SK-N-SH (cell line): ENCODE measurements around the gene CACNA2D4. TPM values are rescaled to one million over a fixed set of nuclear protein-coding genes. Genes with fewer than 3 reads are reported as not detected.

Experiments
- CTCF ChIA-PET: fragments of 300-600, 350-600 bp; formaldehyde crosslinking; extraction: SDS; loops from one replicate; lab custom pipeline; 2021; lab: Yijun Ruan, JAX
- POLR2A ChIA-PET: fragments of 350-600 bp; sonication (Branson Sonifier 250); formaldehyde crosslinking; extraction: SDS; loops from one replicate; lab custom pipeline; 2020; ENCODE audit warnings: antibody characterized with exemption, inconsistent platforms; lab: Yijun Ruan, JAX
- DNase-seq: peaks from one replicate; pipeline ENCODE4 v3.0.0; 2012
- H2AFZ ChIP-seq: fragments of 200-600 bp; sonication (generic); 2 replicates; pipeline ENCODE4 v1.8.1; 2016; ENCODE audit warnings: antibody characterized with exemption, mild to moderate bottlenecking, low read depth
- H3F3A ChIP-seq: fragments of 200-600 bp; sonication (generic); replicated peaks from 2 replicates; pipeline ENCODE3; 2016; ENCODE audit warnings: antibody characterized with exemption, mild to moderate bottlenecking; ENCODE audit not compliant: insufficient read depth
- H3K27ac ChIP-seq, 2 experiments: fragments of 200-500 bp in 1 of 2; fragments of 200-600 bp in 1 of 2; sonication (Bioruptor generic) in 1 of 2; sonication (generic), shearing (Covaris generic) in 1 of 2; 2 replicates each; pipeline versions ENCODE4 v1.5.1 to v1.6.1; 2014 to 2016; ENCODE audit warnings: low read depth in 2 of 2, inconsistent platforms in 1 of 2, low read length in 1 of 2, mild to moderate bottlenecking in 1 of 2, mixed read lengths in 1 of 2
- H3K27me3 ChIP-seq: fragments of 200-600 bp; sonication (generic), shearing (Covaris generic); 2 replicates; pipeline ENCODE4 v1.6.1; 2016; ENCODE audit warnings: mixed run types; ENCODE audit not compliant: insufficient read depth
- H3K36me3 ChIP-seq, 2 experiments: fragments of 200-500 bp in 1 of 2; fragments of 200-600 bp in 1 of 2; sonication (Bioruptor generic) in 1 of 2; sonication (generic) in 1 of 2; replicated peaks in 1 of 2; 2 replicates each; pipeline versions ENCODE3 to v1.5.1; 2014 to 2016; ENCODE audit warnings: low read length in 1 of 2, mild to moderate bottlenecking in 1 of 2; ENCODE audit not compliant: insufficient read depth in 2 of 2, control insufficient read depth in 1 of 2
- H3K4me1 ChIP-seq, 2 experiments: fragments of 200-500 bp in 1 of 2; fragments of 200-600 bp in 1 of 2; sonication (Bioruptor generic) in 1 of 2; sonication (generic), shearing (Covaris generic) in 1 of 2; 2 replicates each; pipeline versions ENCODE4 v1.5.1 to v1.6.1; 2014 to 2016; ENCODE audit warnings: low read depth in 1 of 2, low read length in 1 of 2, mixed run types in 1 of 2; ENCODE audit not compliant: insufficient read depth in 2 of 2, control insufficient read depth in 1 of 2
- H3K4me2 ChIP-seq: fragments of 200-600 bp; sonication (generic), shearing (Covaris generic); 2 replicates; pipeline ENCODE4 v1.6.1; 2017; ENCODE audit warnings: mixed run types
- H3K4me3 ChIP-seq, 2 experiments: fragments of 200-500 bp in 1 of 2; fragments of 200-600 bp in 1 of 2; sonication (Bioruptor generic) in 1 of 2; sonication (generic), shearing (Covaris generic) in 1 of 2; 2 replicates each; pipeline versions ENCODE4 v1.5.1 to v1.8.1; 2014 to 2016; ENCODE audit warnings: low read depth in 2 of 2, inconsistent platforms in 1 of 2, low read length in 1 of 2, mild to moderate bottlenecking in 1 of 2, mixed read lengths in 1 of 2, moderate library complexity in 1 of 2
- H3K79me2 ChIP-seq: fragments of 200-600 bp; sonication (generic); 2 replicates; pipeline ENCODE4 v1.8.1; 2017; ENCODE audit warnings: mild to moderate bottlenecking; ENCODE audit not compliant: insufficient read depth
- H3K9ac ChIP-seq: fragments of 200-600 bp; sonication (generic); 2 replicates; pipeline ENCODE4 v1.6.1; 2017; ENCODE audit warnings: mixed run types
- H3K9me2 ChIP-seq: fragments of 200-600 bp; sonication (generic); 2 replicates; pipeline ENCODE4 v1.6.1; 2017; ENCODE audit warnings: mixed run types
- H3K9me3 ChIP-seq: fragments of 200-600 bp; sonication (generic); 2 replicates; pipeline ENCODE4 v1.6.1; 2017; ENCODE audit warnings: mixed run types, mild to moderate bottlenecking, moderate library complexity
- H4K20me1 ChIP-seq: fragments of 200-600 bp; sonication (generic); 2 replicates; pipeline ENCODE4 v1.6.1; 2017; ENCODE audit warnings: mild to moderate bottlenecking, mixed run types; ENCODE audit not compliant: insufficient read depth
- CTCF ChIP-seq: fragments of 200-600 bp; sonication (generic); IDR thresholded peaks from 2 replicates; pipeline ENCODE4 v1.6.1; 2017; ENCODE audit warnings: antibody characterized with exemption, mild to moderate bottlenecking, moderate library complexity
- EP300 ChIP-seq, 2 experiments: IDR thresholded peaks; 2 replicates each; pipeline versions ENCODE4 v1.4.0 to v1.6.1; 2012; ENCODE audit warnings: borderline replicate concordance in 1 of 2, low read depth in 1 of 2, low read length in 1 of 2
- FOSL2 ChIP-seq: IDR thresholded peaks from 2 replicates; pipeline ENCODE4 v1.4.0; 2012; ENCODE audit warnings: low read depth, mild to moderate bottlenecking, moderate library complexity, borderline replicate concordance
- FOXJ3 ChIP-seq: sonication (generic); formaldehyde crosslinking; IDR thresholded peaks from 2 replicates; pipeline ENCODE4 v1.5.1; 2020; ENCODE audit warnings: mild to moderate bottlenecking, missing genetic modification reagents
- GABPA ChIP-seq: IDR thresholded peaks from 2 replicates; pipeline ENCODE4 v1.4.0; 2012; ENCODE audit warnings: low read depth, mild to moderate bottlenecking
- GATA2 ChIP-seq: sonication (generic); formaldehyde crosslinking; IDR thresholded peaks from 2 replicates; pipeline ENCODE4 v1.5.0; 2020; ENCODE audit warnings: mild to moderate bottlenecking, missing genetic modification reagents
- JUND ChIP-seq: IDR thresholded peaks from 2 replicates; pipeline ENCODE4 v1.4.0; 2012
- MAX ChIP-seq: IDR thresholded peaks from 2 replicates; pipeline ENCODE4 v1.4.0; 2012; ENCODE audit warnings: low read depth
- NFIC ChIP-seq: IDR thresholded peaks from 2 replicates; pipeline ENCODE4 v1.4.0; 2012; ENCODE audit warnings: borderline replicate concordance
- NRF1 ChIP-seq: IDR thresholded peaks from 2 replicates; pipeline ENCODE4 v1.6.1; 2012; ENCODE audit warnings: low read depth, mild to moderate bottlenecking, low read length
- PBX3 ChIP-seq: IDR thresholded peaks from 2 replicates; pipeline ENCODE4; 2012
- REST ChIP-seq: IDR thresholded peaks from 2 replicates; pipeline ENCODE4 v1.6.1; 2012; ENCODE audit warnings: mild to moderate bottlenecking, low read depth, low read length, moderate library complexity
- RFX5 ChIP-seq: IDR thresholded peaks from 2 replicates; pipeline ENCODE4 v1.6.1; 2012; ENCODE audit warnings: mild to moderate bottlenecking, improper control_type of control experiment, low read length
- RXRA ChIP-seq: IDR thresholded peaks from 2 replicates; pipeline ENCODE4 v1.4.0; 2012; ENCODE audit warnings: low read depth, mild to moderate bottlenecking, borderline replicate concordance
- SIN3A ChIP-seq: IDR thresholded peaks from 2 replicates; pipeline ENCODE4 v1.6.1; 2012; ENCODE audit warnings: low read depth, mild to moderate bottlenecking, low read length, moderate library complexity, borderline replicate concordance
- TAF1 ChIP-seq: IDR thresholded peaks from 2 replicates; pipeline ENCODE4 v1.6.1; 2012; ENCODE audit warnings: low read depth, mild to moderate bottlenecking, low read length, moderate library complexity, borderline replicate concordance
- TCF12 ChIP-seq: IDR thresholded peaks from 2 replicates; pipeline ENCODE4 v1.4.0; 2012
- TEAD4 ChIP-seq: IDR thresholded peaks from 2 replicates; pipeline ENCODE4 v1.4.0; 2012; ENCODE audit warnings: mild to moderate bottlenecking, borderline replicate concordance; ENCODE audit not compliant: insufficient read depth
- USF2 ChIP-seq: fragments of 150-350 bp; IDR thresholded peaks from 2 replicates; pipeline ENCODE4 v1.6.1; 2017; ENCODE audit warnings: antibody characterized with exemption, low read length, low read depth, borderline replicate concordance
- ZBTB33 ChIP-seq: IDR thresholded peaks from 2 replicates; pipeline ENCODE4 v1.4.0; 2012; ENCODE audit warnings: low read depth, borderline replicate concordance
- WGBS: methylation state at CpG from one replicate; pipeline ENCODE4 v1.1.6; 2017; ENCODE audit warnings: low lambda C conversion rate; 5-methylcytosine and 5-hydroxymethylcytosine counted together
- polyA plus RNA-seq, 3 experiments: library from polyadenylated mRNA; depleted of rRNA; stranded (reverse); fragments of >200 nt; gene quantifications; 2 replicates each; pipeline ENCODE4 v1.2.3, GENCODE V29; 2012

CACNA2D4 gene
- polyA plus RNA-seq, 1 of the 3 experiments (the other 2 are of a cell fraction): 0.02 TPM

GRCh38 chr12:1872448-1872847 is 46.0 kb downstream of the CACNA2D4 start:
- Histone ChIP-seq H3K9me2 (no peaks in the 10 kb centered on the region), H3K27me3 (peaks cover 23% of the 10 kb centered on the region; the same call in 1 of the 2 replicates)
- TF ChIP-seq TCF12 (no peak), TEAD4 (no peak), RFX5 (no peak), PBX3 (no peak), GATA2 (no peak), RXRA (no peak), EP300 (IDR thresholded peaks at IDR 0.05; ENCODE audit: borderline replicate concordance in 1 of 2, low read depth in 1 of 2, low read length in 1 of 2) (no peak), ZBTB33 (no peak), GABPA (no peak), SIN3A (no peak), JUND (no peak), CTCF (no peak), NRF1 (no peak), FOXJ3 (CRISPR knock-in tag) (no peak), MAX (no peak), NFIC (no peak), REST (no peak), TAF1 (no peak), FOSL2 (no peak), USF2 (no peak)

More at GRCh38 chr12:1872448-1872847, 46.0 kb downstream of the CACNA2D4 start:
- ChIA-PET CTCF (no interaction called here), POLR2A (no interaction called here)
- no peak for DNase-seq
- WGBS: 44% methylated on average over 7 of the region's 7 CpGs
- H3F3A ChIP-seq: peaks cover 7% of the 10 kb centered on the region
- no peak overlapping the region for H3K9ac ChIP-seq
- H3K27ac ChIP-seq: no peak overlapping the region
- H3K4me3 ChIP-seq: no peak overlapping the region
- H4K20me1 ChIP-seq: no peaks in the 10 kb centered on the region
- no peaks in the 10 kb centered on the region for H3K36me3 ChIP-seq
- 0 out of 2 replicates have a peak, but pooled peaks cover 3% of the 10 kb centered on the region for H3K9me3 ChIP-seq
- no peak overlapping the region for H2AFZ ChIP-seq
- no peak overlapping the region for H3K4me2 ChIP-seq
- H3K79me2 ChIP-seq: no peaks in the 10 kb centered on the region
- peaks cover 0 to 4% of the 10 kb centered on the region in 2 experiments; a peak in 1 of 4 replicates for H3K4me1 ChIP-seq
